GM19455 (cell line): Measurements from ENCODE around the gene RPL32.
A peak's percentile ranks its signal among the peaks of the same experiment; 100 is the strongest.
"Not testable (repeated sequence)": the region's sequence is repeated elsewhere in the genome, so short reads cannot be mapped to it uniquely, and the experiment has no call there.

Source experiments
- ATAC-seq: cut with Tn5 transposase; IDR thresholded peaks from one replicate; pipeline ENCODE4 v1.9.1; 2021; ENCODE audit not compliant: unreplicated experiment

RPL32 gene

GRCh38 chr3:12868039-12869034 lies 27.0 kb upstream of the RPL32 start:
- ATAC-seq, result peak; percentile 61

- no peak for ATAC-seq
Measured at GRCh38 chr3:12866836-12867235, 25.5 kb upstream of the RPL32 start.

DNA sequence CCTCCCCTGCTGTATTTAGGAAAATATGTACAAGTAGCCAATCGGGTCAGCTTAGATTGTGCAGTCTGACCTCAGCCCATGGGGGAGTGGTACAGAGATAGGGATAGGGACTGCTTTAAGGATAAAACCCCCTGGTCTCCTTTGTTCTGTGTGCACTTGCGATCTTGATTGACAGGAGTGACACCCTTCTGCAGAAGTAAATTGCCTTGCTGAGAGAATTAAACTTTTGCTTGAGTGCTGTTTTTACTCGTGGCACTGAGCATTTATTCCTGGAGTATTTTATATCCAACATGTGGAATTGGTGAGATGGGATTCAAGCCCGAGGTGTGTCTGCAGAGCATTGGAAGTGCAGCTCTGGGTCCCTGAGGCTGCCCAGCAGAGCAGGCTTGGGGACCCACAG lies 23.9 kb upstream of the RPL32 start:
- no peak for ATAC-seq

- ATAC-seq, result no peak
Measured at GRCh38 chr3:12862387-12862786, 21.0 kb upstream of the RPL32 start.

- ATAC-seq, result no peak
Measured at GRCh38 chr3:12861611-12862010, 20.2 kb upstream of the RPL32 start.

GRCh38 chr3:12859840-12860239 lies 18.5 kb upstream of the RPL32 start:
- no peak for ATAC-seq

GRCh38 chr3:12856626-12857025 lies 15.3 kb upstream of the RPL32 start:
- ATAC-seq, result no peak

DNA sequence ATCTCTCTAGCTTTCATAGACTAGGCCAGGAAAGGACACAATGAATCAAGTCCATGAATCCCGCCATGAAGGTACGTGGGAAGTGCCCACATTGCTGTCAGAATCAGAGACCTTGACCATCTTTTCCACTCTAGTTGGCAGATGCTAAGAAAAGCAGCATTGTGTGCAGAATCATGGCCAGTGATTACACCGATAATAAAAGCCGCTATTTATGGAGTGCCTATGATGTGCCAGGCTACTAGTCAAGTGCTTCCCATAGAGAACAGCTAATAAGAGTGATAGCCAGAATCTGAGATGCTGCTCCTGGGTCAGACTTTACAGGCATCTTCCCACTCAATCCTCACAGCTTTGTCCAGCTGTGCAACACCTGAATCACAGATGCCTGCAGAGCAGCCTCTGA lies 13.2 kb upstream of the RPL32 start:
- ATAC-seq, result no peak

DNA sequence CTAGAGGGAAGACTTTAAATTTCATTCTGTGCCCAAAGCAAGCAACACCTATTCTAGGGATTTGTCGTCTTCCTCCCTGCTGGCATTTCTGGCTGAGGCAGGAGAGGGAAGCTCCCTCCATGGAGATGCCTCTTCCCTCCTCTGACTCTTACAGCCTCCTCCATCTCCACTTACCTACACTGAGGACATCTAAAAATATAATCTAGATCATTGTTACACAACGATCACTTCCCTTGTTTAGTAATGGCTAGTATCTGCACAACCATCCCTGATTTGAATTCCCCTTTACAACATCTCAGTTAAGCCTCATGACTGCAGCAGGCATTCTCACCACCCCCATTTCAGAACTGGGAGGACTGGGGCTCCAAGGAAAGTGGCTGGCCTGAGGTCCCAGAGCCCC lies 12.5 kb upstream of the RPL32 start:
- ATAC-seq, result not testable (repeated sequence)

DNA sequence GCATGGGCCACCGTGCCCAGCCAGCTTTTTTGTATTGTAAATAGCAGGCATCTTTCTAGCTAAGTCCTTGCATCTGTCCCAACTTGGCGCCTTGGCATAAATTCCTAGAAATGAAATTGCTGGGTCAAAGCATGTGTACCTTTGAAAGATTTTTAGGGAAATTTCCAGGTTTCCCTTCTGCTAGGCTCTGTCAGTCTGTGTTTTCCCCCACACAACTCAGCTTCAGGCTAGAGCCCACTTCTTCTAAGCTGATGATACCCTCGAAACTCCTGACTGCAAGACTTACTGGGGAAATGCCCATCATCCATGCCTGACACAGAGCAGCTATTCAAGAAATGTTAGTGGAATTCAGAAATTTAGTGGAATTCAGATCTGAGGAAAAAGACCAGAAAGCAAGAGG lies 10.8 kb upstream of the RPL32 start:
- ATAC-seq, result no peak

- ATAC-seq, result no peak
Measured at GRCh38 chr3:12845811-12846210, 4.4 kb upstream of the RPL32 start.

- ATAC-seq, result no peak
Measured at GRCh38 chr3:12842469-12842868, 1.1 kb upstream of the RPL32 start.

DNA sequence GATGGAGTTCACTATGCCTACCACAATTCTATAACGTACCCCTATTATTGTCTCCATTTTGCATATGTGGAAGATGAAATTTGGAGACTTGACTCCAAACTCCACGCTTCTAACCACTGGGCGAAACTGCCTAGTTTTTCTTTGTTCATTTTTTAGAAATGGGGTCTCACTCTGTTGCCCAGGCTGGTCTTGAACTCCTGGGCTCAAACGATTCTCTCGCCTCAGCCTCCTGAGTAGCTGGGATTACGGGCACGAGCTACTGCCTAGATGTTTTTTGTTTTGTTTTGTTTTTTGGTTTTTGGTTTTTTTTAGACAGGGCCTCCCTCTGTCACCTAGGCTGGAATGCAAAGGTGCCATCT lies 584 bp upstream of the RPL32 start:
- no peak for ATAC-seq

DNA sequence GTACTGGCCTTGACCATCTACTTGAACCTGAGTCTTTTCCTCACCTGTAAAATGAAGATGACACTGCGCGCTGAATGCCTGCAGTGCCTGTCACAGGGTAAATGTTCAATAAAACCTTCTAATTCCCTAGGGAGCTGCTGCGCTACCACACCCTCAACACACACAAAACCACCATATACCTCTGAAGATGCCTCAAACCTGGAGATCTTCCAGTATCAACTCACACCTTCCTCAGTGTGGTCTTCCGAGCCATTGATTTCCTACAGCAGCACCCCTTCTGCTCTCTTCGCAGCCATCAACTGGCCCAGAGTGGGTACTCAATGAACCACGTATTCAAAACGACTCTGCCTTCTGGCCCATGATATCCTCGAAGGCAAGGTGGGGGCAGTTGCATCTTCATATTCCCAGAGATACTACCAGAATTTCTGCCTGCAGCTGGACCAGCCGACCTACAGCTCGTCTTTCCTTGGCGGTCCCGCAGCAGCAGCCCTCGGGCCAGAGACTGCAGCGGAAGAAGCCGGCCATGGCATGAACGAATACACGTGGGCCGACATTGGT lies 695 bp downstream of the RPL32 start:
- ATAC-seq, result peak; percentile 37

DNA sequence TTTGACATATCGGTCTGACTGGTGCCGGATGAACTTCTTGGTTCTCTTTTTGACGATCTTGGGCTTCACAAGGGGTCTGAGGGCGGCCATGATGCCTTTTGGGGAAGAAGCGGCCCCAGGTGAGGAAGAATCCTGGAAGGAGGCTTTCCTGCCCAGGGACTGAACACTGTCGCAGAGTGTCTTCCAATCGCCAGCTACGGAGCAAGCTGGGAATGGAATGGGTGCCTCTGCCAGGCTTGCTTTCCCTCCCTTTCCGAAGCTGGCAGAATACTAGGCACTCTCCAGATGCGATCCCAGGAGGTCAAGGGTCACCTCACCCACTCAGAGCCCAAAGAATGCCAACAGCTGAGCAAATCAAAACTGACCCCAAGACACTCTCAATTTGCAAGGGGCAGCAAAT lies 1.2 kb downstream of the RPL32 start:
- not testable (repeated sequence) for ATAC-seq

DNA sequence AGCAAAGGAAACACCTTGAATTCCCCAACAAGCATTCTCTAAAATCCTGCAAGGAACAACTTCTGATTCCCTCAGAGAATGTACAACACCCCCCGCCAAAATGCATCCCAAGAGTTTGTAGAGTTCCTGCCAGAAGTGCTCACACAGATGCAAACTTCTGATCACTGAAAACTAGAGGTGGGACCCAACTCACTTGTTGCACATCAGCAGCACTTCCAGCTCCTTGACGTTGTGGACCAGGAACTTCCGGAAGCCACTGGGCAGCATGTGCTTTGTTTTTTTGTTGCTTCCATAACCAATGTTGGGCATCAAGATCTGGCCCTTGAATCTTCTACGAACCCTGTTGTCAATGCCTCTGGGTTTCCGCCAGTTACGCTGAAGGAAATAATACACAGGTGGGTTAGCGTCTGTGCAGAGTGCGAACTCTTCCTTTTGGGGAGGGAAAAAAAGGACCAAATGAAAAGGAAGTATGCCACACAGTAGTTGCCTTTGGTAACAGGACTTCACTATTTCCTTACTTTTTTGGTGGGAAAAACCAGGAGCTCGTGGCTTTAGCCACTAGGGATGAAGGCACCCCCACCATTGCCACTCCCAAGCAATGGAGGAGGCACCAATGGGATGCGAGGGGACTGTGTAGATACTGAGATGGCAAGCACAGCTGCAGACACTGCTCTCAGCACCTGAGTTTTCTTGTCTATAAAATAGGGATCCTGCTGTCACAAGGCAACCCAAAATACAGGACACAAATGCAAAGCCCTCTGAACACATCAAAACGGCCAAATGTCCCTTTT lies 2.0 kb downstream of the RPL32 start:
- no peak for ATAC-seq

DNA sequence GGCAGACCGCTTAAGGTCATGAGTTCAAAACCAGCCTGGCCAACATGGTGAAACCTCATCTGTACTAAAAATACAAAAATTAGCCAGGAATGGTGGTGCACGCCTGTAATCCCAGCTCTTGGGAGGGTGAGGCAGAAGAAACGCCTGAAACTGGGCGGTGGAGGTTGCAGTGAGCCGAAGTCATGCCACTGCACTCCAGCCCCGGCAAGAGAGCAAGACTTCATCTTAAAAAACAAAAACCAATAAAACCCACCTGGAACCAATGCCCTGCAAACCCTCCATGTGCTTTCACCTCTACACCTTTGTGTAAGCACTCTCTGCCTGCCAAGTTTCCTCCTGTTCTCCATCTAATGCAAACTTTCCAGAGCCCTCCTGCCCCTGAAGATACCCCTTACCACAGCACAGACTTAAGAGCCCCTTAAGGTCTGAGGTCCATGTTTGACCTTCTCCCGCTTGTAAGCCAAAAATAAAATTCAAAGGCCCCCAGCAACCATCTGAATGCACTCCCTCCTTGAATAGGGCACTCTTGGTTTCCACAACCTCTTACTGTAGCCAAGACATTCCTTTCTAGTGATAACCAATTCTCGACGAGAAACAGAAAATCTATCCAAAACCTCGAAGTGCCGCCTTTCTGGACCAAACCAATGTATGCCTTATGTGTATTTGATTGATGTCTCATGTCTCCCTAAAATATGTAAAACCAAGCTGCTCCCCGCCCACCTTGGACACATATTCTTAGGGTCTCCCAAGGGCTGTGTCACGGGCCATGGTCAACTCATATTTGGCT lies 3.0 kb downstream of the RPL32 start:
- no peak for ATAC-seq

DNA sequence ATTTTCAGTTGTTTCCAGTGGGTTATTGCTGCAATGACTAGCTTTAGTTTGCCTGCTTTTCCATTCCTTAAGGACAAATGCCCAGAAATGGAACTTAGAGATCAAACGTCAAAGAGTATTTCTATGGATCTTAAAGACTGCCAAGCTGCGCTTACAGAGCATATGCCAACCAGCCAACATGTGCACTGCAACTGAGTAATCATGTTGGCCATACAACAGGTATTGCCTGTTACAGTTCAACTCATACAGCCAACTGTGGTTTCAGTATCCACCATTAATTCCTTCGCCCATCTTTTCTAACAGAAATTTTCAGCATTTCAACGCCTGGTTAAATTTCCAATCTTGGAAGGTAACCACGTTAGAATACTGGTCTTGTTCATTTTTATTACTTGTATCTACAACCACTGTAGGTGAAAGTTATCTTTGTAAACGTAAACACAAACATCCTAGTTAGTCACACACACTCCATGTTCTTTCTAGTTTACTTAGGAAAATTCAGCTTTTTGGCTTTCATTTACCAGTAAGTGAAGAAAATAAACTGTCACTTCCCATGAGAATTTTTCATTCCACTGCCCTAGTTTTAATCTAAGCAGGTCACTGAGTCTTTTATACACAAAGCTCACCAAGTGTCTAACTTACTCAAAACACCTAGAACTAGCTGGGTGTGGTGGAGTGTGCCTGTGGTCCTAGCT lies 3.9 kb downstream of the RPL32 start:
- ATAC-seq, result no peak

DNA sequence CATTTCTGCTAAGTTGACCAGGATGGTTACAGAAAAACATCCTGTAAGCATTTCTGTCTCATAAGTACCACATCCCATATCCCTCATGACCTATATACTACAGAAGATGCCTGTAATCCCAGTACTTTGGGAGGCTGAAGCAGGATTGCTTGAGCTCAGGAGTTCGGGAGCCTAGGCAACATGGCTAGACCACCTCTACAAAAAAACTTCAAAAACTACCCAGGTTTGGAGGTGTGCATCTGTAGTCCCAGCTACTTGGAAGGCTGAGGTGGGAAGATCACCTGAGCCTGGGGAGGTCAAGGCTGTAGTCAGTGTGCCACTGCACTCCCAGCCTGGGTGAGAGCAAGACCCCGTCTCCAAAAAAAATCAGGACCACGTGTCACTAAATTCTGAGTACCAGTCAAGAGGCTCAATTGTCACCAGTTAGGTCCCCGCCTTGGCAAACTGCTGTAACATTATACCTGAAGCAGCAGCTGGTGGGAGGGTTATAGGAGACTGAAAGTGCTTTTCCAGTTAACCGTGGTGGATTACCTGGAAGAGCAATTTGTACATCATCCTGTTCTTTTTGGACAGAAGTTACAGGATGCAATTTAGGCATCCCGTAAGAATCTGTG lies 6.2 kb downstream of the RPL32 start:
- no peak for ATAC-seq
